MG63 (cell line): ENCODE measurements around the gene ASPHD2. TPM values are rescaled to one million over a fixed set of nuclear protein-coding genes. Genes with fewer than 3 reads are reported as not detected.

Source experiments
- DNase-seq: peaks from one replicate; pipeline ENCODE4 v3.0.0-alpha.2; 2020
- H3K27me3 ChIP-seq: fragments of 250-450 bp; sonication (Bioruptor Pico); 2 replicates; pipeline ENCODE4 v1.5.1; 2020; ENCODE audit warnings: mild to moderate bottlenecking, moderate library complexity
- H3K36me3 ChIP-seq: fragments of 250-450 bp; sonication (Bioruptor Pico); 2 replicates; pipeline ENCODE4 v1.5.1; 2020; ENCODE audit warnings: mild to moderate bottlenecking, moderate library complexity
- H3K4me3 ChIP-seq: fragments of 250-450 bp; sonication (Bioruptor Pico); 2 replicates; pipeline ENCODE4 v1.5.1; 2020; ENCODE audit warnings: mild to moderate bottlenecking, moderate library complexity
- H3K9me3 ChIP-seq: fragments of 250-450 bp; sonication (Bioruptor Pico); 2 replicates; pipeline ENCODE4 v1.5.1; 2020; ENCODE audit warnings: mild to moderate bottlenecking, moderate library complexity
- total RNA-seq: library from RNA; depleted of rRNA; stranded (reverse); fragments of >200 nt; shearing (Covaris generic); gene quantifications from 2 replicates; pipeline ENCODE4 v1.2.3, GENCODE V29; 2014; ENCODE audit warnings: low replicate concordance; rRNA removed

The ASPHD2 gene
- 1.8 and 3.4 TPM in 2 replicates for total RNA-seq

- peak within 1 kb of the TSS; percentile 67 for H3K4me3 ChIP-seq
- H3K27me3 ChIP-seq = no peaks in the 10 kb centered on the region; the same call in 1 of the 2 replicates
- no peaks in the 10 kb centered on the region for H3K9me3 ChIP-seq
- DNase-seq = peak; percentile 54
- H3K36me3 ChIP-seq = no peaks in the 10 kb centered on the region
Observed at GRCh38 chr22:26428515-26429457, at the start of gene ASPHD2. Gene ASPHD2 (plus strand): TSS chr22:26429260. CDS start chr22:26433616, 4,356 bp downstream.

GRCh38 chr22:26380072-26380830 lies 48.8 kb upstream of the ASPHD2 start:
- H3K36me3 ChIP-seq = no peaks in the 10 kb centered on the region
- peaks cover 30% of the 10 kb centered on the region for H3K27me3 ChIP-seq
- peaks cover 5% of the 10 kb centered on the region; the same call in 1 of the 2 replicates for H3K9me3 ChIP-seq
- DNase-seq = no peak
- H3K4me3 ChIP-seq = no peak overlapping the region

- no peak for DNase-seq
- no peak overlapping the region for H3K4me3 ChIP-seq
- H3K27me3 ChIP-seq = peaks cover 33% of the 10 kb centered on the region
- peaks cover 5% of the 10 kb centered on the region; the same call in 1 of the 2 replicates for H3K9me3 ChIP-seq
- no peaks in the 10 kb centered on the region for H3K36me3 ChIP-seq
Observed at GRCh38 chr22:26382782-26383181, 46.3 kb upstream of the ASPHD2 start.

GRCh38 chr22:26383968-26384556 lies 45.0 kb upstream of the ASPHD2 start:
- H3K27me3 ChIP-seq = peaks cover 33% of the 10 kb centered on the region
- no peak overlapping the region for H3K4me3 ChIP-seq
- peaks cover 5% of the 10 kb centered on the region; the same call in 1 of the 2 replicates for H3K9me3 ChIP-seq
- no peaks in the 10 kb centered on the region for H3K36me3 ChIP-seq
- no peak for DNase-seq

- Histone ChIP-seq H3K9me3 (no peaks in the 10 kb centered on the region), H3K4me3 (no peak overlapping the region), H3K36me3 (no peaks in the 10 kb centered on the region), H3K27me3 (peaks cover 33% of the 10 kb centered on the region)
- no peak for DNase-seq
Observed at GRCh38 chr22:26385164-26385563, 43.9 kb upstream of the ASPHD2 start.

GRCh38 chr22:26389125-26389524 lies 39.9 kb upstream of the ASPHD2 start:
- no peak overlapping the region for H3K4me3 ChIP-seq
- peaks cover 12% of the 10 kb centered on the region; the same call in 1 of the 2 replicates for H3K27me3 ChIP-seq
- H3K9me3 ChIP-seq = no peaks in the 10 kb centered on the region
- H3K36me3 ChIP-seq = no peaks in the 10 kb centered on the region
- DNase-seq = no peak

- Histone ChIP-seq H3K36me3 (no peaks in the 10 kb centered on the region), H3K27me3 (peaks cover under 1% of the 10 kb centered on the region; the same call in 1 of the 2 replicates), H3K9me3 (no peaks in the 10 kb centered on the region), H3K4me3 (no peak overlapping the region)
- DNase-seq = no peak
Observed at GRCh38 chr22:26391091-26391490, 38.0 kb upstream of the ASPHD2 start.

- Histone ChIP-seq H3K27me3 (no peaks in the 10 kb centered on the region; the same call in 1 of the 2 replicates), H3K9me3 (no peaks in the 10 kb centered on the region), H3K4me3 (no peak overlapping the region), H3K36me3 (no peaks in the 10 kb centered on the region)
- DNase-seq = no peak
Observed at GRCh38 chr22:26391623-26392022, 37.4 kb upstream of the ASPHD2 start.

GRCh38 chr22:26393929-26394328 lies 35.1 kb upstream of the ASPHD2 start:
- no peaks in the 10 kb centered on the region for H3K36me3 ChIP-seq
- DNase-seq = no peak
- no peaks in the 10 kb centered on the region for H3K9me3 ChIP-seq
- no peaks in the 10 kb centered on the region for H3K27me3 ChIP-seq
- no peak overlapping the region for H3K4me3 ChIP-seq

GRCh38 chr22:26394777-26395176 lies 34.3 kb upstream of the ASPHD2 start:
- no peaks in the 10 kb centered on the region for H3K36me3 ChIP-seq
- no peak for DNase-seq
- no peak overlapping the region for H3K4me3 ChIP-seq
- no peaks in the 10 kb centered on the region for H3K27me3 ChIP-seq
- no peaks in the 10 kb centered on the region for H3K9me3 ChIP-seq

GRCh38 chr22:26395926-26396325 lies 33.1 kb upstream of the ASPHD2 start:
- Histone ChIP-seq H3K9me3 (no peaks in the 10 kb centered on the region), H3K36me3 (no peaks in the 10 kb centered on the region), H3K4me3 (no peak overlapping the region), H3K27me3 (no peaks in the 10 kb centered on the region)
- no peak for DNase-seq

GRCh38 chr22:26398741-26399153 lies 30.3 kb upstream of the ASPHD2 start:
- H3K27me3 ChIP-seq = no peaks in the 10 kb centered on the region
- no peak overlapping the region for H3K4me3 ChIP-seq
- no peaks in the 10 kb centered on the region for H3K9me3 ChIP-seq
- DNase-seq = peak; percentile 69
- no peaks in the 10 kb centered on the region for H3K36me3 ChIP-seq

- DNase-seq = no peak
- Histone ChIP-seq H3K9me3 (no peaks in the 10 kb centered on the region), H3K36me3 (no peaks in the 10 kb centered on the region), H3K27me3 (no peaks in the 10 kb centered on the region), H3K4me3 (no peak overlapping the region)
Observed at GRCh38 chr22:26399289-26399688, 29.8 kb upstream of the ASPHD2 start.

- Histone ChIP-seq H3K9me3 (no peaks in the 10 kb centered on the region), H3K4me3 (no peak overlapping the region), H3K27me3 (no peaks in the 10 kb centered on the region), H3K36me3 (no peaks in the 10 kb centered on the region)
- no peak for DNase-seq
Observed at GRCh38 chr22:26401726-26402125, 27.3 kb upstream of the ASPHD2 start.

GRCh38 chr22:26404851-26405421 lies 24.1 kb upstream of the ASPHD2 start:
- H3K36me3 ChIP-seq = no peaks in the 10 kb centered on the region
- no peak for DNase-seq
- no peaks in the 10 kb centered on the region for H3K27me3 ChIP-seq
- no peak overlapping the region for H3K4me3 ChIP-seq
- no peaks in the 10 kb centered on the region for H3K9me3 ChIP-seq

- H3K4me3 ChIP-seq = no peak overlapping the region
- no peaks in the 10 kb centered on the region for H3K9me3 ChIP-seq
- peak; percentile 86 for DNase-seq
- H3K27me3 ChIP-seq = no peaks in the 10 kb centered on the region
- no peaks in the 10 kb centered on the region for H3K36me3 ChIP-seq
Observed at GRCh38 chr22:26406118-26406517, 22.9 kb upstream of the ASPHD2 start.
